Epithelial cell of esophagus (primary cell): ENCODE results near the gene MYOM3.

Experiments used
- DNase-seq: peaks from one replicate; pipeline ENCODE4 v3.0.0; 2010; ENCODE audit warnings: low read depth
- H3K4me3 ChIP-seq: 2 replicates; pipeline ENCODE4 v1.5.1; 2011; ENCODE audit warnings: mild to moderate bottlenecking, low read length, control low read depth
- CTCF ChIP-seq: IDR thresholded peaks from 2 replicates; pipeline ENCODE4 v1.5.1; 2011; ENCODE audit warnings: low read depth, mild to moderate bottlenecking, low read length, control low read depth, inconsistent platforms; ENCODE audit not compliant: insufficient read depth; ENCODE audit errors: missing control alignments

Gene MYOM3

GRCh38 chr1:24111996-24112779, at the start of gene MYOM3:
Gene MYOM3 (minus strand): TSS chr1:24112135. CDS start chr1:24108636, 3,499 bp downstream.
- TF ChIP-seq CTCF: peak; percentile 79
- DNase-seq: peak; percentile 87
- H3K4me3 ChIP-seq: peak within 1 kb of the TSS; percentile 10

- no peak overlapping the region for H3K4me3 ChIP-seq
- peak; percentile 69 for DNase-seq
- TF ChIP-seq CTCF: no peak
Observed at GRCh38 chr1:24161270-24161669, 49.3 kb upstream of the MYOM3 start.

- no peak for TF ChIP-seq CTCF
- no peak for DNase-seq
- H3K4me3 ChIP-seq: no peak overlapping the region
Observed at GRCh38 chr1:24159366-24159765, 47.4 kb upstream of the MYOM3 start.

- TF ChIP-seq CTCF: no peak
- H3K4me3 ChIP-seq: no peak overlapping the region
- DNase-seq: no peak
Observed at GRCh38 chr1:24157918-24158481, 46.1 kb upstream of the MYOM3 start.

DNA sequence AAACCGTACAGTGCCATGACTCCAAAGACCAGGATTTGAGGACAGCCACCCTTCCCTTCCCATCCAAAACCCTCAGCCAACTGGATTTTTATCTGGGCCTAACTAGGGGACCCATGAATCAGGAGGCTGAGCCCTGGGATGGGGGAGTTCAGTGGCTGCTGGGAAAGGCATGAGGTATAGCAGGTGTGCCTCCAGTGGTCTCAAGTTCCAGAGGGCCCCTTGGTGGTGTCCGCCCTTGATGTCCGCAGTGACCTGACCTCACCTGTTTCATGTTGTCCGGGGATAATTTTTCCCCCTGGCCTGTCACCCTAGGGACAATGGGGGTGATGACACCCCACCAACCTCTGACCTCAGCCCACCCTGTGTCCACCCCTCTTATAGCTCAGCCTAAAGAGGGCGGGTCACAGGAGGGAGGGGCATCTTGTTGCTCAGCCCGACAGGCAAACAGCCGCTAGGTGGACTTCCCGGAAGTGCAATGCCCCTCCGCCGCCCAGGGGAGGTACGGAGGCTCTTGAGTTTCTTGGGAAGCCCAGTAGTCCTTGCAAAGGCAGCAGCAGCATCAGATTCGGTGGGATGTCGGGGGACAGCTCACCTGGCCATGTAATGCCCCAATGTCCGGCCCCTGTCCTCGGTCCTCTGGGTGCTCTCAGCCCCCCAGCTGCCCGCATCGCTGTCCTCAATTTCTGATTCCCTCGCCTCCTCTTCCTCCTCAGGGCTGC, 44.8 kb upstream of the MYOM3 start:
- no peak for TF ChIP-seq CTCF
- DNase-seq: no peak
- H3K4me3 ChIP-seq: no peak overlapping the region

- no peak overlapping the region for H3K4me3 ChIP-seq
- TF ChIP-seq CTCF: peak; percentile 33
- DNase-seq: peak; percentile 83
Observed at GRCh38 chr1:24155011-24155782, 43.3 kb upstream of the MYOM3 start.
